Body of pancreas (tissue), 4 donors: ENCODE measurements around the gene SEMA4D.

Experiments used
- POLR2A ChIP-seq, 3 donors: fragments of 450-650 bp; IDR thresholded peaks; one replicate each; pipeline ENCODE4 v1.6.1; 2016; ENCODE audit warnings: antibody characterized with exemption in 3 of 3, mild to moderate bottlenecking in 2 of 3
- TF ChIP-seq, protein P1 (sequence below), 7 experiments: fragments of 450-650 bp in 4 of 7; fragments of 200-600 bp in 3 of 7; sonication (generic) in 3 of 7; IDR thresholded peaks; one replicate each; pipeline ENCODE4 v1.5.1; 2016 to 2019; ENCODE audit warnings: antibody characterized with exemption in 7 of 7

DNA sequence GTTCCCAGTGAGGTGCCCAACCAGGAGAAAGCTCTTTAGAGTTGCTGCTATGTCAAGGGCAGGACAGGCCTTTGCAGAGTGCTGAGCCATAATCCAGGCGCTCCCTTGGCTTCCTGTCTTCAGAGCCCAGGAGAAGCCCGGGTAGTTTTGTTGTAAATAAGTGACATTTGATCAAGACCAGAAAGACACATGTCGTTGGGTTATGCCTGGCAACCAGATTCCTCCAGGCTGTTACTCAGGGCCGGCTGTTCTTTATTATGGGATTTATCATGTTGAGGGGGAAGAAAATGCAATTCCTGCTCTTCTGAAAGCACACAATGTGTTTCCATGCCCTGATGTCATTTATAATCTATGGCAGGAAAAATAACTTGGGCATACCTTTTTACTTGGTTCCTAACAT is 39.3 kb upstream of the SEMA4D start:
- TF ChIP-seq POLR2A (IDR thresholded peaks at IDR 0.05): no peak
- TF ChIP-seq, protein P1, sequence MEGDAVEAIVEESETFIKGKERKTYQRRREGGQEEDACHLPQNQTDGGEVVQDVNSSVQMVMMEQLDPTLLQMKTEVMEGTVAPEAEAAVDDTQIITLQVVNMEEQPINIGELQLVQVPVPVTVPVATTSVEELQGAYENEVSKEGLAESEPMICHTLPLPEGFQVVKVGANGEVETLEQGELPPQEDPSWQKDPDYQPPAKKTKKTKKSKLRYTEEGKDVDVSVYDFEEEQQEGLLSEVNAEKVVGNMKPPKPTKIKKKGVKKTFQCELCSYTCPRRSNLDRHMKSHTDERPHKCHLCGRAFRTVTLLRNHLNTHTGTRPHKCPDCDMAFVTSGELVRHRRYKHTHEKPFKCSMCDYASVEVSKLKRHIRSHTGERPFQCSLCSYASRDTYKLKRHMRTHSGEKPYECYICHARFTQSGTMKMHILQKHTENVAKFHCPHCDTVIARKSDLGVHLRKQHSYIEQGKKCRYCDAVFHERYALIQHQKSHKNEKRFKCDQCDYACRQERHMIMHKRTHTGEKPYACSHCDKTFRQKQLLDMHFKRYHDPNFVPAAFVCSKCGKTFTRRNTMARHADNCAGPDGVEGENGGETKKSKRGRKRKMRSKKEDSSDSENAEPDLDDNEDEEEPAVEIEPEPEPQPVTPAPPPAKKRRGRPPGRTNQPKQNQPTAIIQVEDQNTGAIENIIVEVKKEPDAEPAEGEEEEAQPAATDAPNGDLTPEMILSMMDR (IDR thresholded peaks at IDR 0.05): no peak
